Neuronal stem cell (in vitro differentiated cells): ENCODE results near the gene FBXL7.

ENCODE experiments used
- DNase-seq: peaks from one replicate; pipeline ENCODE4 v3.0.0-alpha.2; 2013; ENCODE audit warnings: low spot score
- H2AFZ ChIP-seq: one replicate; pipeline ENCODE4 v1.6.1; 2013; ENCODE audit warnings: mild to moderate bottlenecking, low read length, inconsistent platforms
- H2AK5ac ChIP-seq: 2 replicates; pipeline ENCODE4 v1.6.1; 2013; ENCODE audit warnings: low read depth, mild to moderate bottlenecking, inconsistent platforms, low read length, moderate library complexity, mixed read lengths
- H2BK120ac ChIP-seq: 2 replicates; pipeline ENCODE4 v1.6.1; 2013; ENCODE audit warnings: low read depth, mild to moderate bottlenecking, inconsistent platforms, low read length, moderate library complexity, mixed read lengths
- H2BK12ac ChIP-seq: one replicate; pipeline ENCODE4 v1.6.1; 2013; ENCODE audit warnings: low read length, inconsistent platforms
- H2BK15ac ChIP-seq: 2 replicates; pipeline ENCODE4 v1.6.1; 2013; ENCODE audit warnings: mild to moderate bottlenecking, low read length, inconsistent platforms, mixed read lengths
- H2BK5ac ChIP-seq: one replicate; pipeline ENCODE4 v1.6.1; 2013; ENCODE audit warnings: inconsistent platforms, mild to moderate bottlenecking, low read length, moderate library complexity
- H3K14ac ChIP-seq: one replicate; pipeline ENCODE4 v1.6.1; 2013; ENCODE audit warnings: low read length, inconsistent platforms
- H3K18ac ChIP-seq: 2 replicates; pipeline ENCODE4 v1.6.1; 2013; ENCODE audit warnings: low read length, inconsistent platforms
- H3K23ac ChIP-seq: 2 replicates; pipeline ENCODE4 v1.6.1; 2013; ENCODE audit warnings: low read depth, mild to moderate bottlenecking, mixed read lengths, low read length, inconsistent platforms; ENCODE audit not compliant: poor library complexity
- H3K27ac ChIP-seq: replicated peaks from 3 replicates; pipeline ENCODE4 v1.5.1; 2013; ENCODE audit warnings: low read length, inconsistent platforms
- H3K27me3 ChIP-seq, 3 experiments: 2 replicates each; pipeline ENCODE4 v1.6.1; 2013; ENCODE audit warnings: low read length in 3 of 3, mild to moderate bottlenecking in 2 of 3, inconsistent platforms in 1 of 3, low read depth in 1 of 3, mixed read lengths in 1 of 3, moderate library complexity in 1 of 3; ENCODE audit not compliant: control insufficient read depth in 3 of 3, insufficient read depth in 3 of 3
- H3K36me3 ChIP-seq, 2 donors: replicated peaks in 1 of 2; 2 replicates each; pipeline ENCODE4 v1.6.1; 2013; ENCODE audit warnings: low read length in 2 of 2; ENCODE audit not compliant: control insufficient read depth in 2 of 2, insufficient read depth in 2 of 2
- H3K4ac ChIP-seq: 2 replicates; pipeline ENCODE4 v1.6.1; 2013; ENCODE audit warnings: inconsistent platforms, mild to moderate bottlenecking, low read length, moderate library complexity
- H3K4me1 ChIP-seq, 2 donors: 1 replicate in 1 of 2; 2 replicates in 1 of 2; pipeline ENCODE4 v1.6.1; 2013; ENCODE audit warnings: low read length in 2 of 2, low read depth in 1 of 2; ENCODE audit not compliant: control insufficient read depth in 2 of 2, insufficient read depth in 1 of 2
- H3K4me2 ChIP-seq: one replicate; pipeline ENCODE4 v1.6.1; 2013; ENCODE audit warnings: mild to moderate bottlenecking, low read length, inconsistent platforms; ENCODE audit not compliant: insufficient read depth, poor library complexity, severe bottlenecking
- H3K4me3 ChIP-seq, 2 donors: 2 replicates each; pipeline ENCODE4 v1.5.1; 2013; ENCODE audit warnings: low read length in 2 of 2, mild to moderate bottlenecking in 2 of 2, inconsistent platforms in 1 of 2, moderate library complexity in 1 of 2
- H3K79me1 ChIP-seq: one replicate; pipeline ENCODE4 v1.6.1; 2013; ENCODE audit warnings: low read depth, mild to moderate bottlenecking, inconsistent platforms, low read length, moderate library complexity
- H3K9ac ChIP-seq: one replicate; pipeline ENCODE4 v1.6.1; 2013; ENCODE audit warnings: mild to moderate bottlenecking, low read depth, low read length, inconsistent platforms; ENCODE audit not compliant: poor library complexity
- H3K9me3 ChIP-seq, 2 donors: replicated peaks in 1 of 2; 2 replicates each; pipeline versions ENCODE3 to v1.6.1; 2013; ENCODE audit warnings: low read length in 2 of 2, mild to moderate bottlenecking in 2 of 2, inconsistent platforms in 1 of 2, low read depth in 1 of 2, mixed read lengths in 1 of 2, moderate library complexity in 1 of 2; ENCODE audit not compliant: control insufficient read depth in 2 of 2, insufficient read depth in 1 of 2
- H4K8ac ChIP-seq: one replicate; pipeline ENCODE4 v1.6.1; 2013; ENCODE audit warnings: low read depth, mild to moderate bottlenecking, inconsistent platforms, low read length, moderate library complexity
- H4K91ac ChIP-seq: one replicate; pipeline ENCODE4 v1.6.1; 2013; ENCODE audit warnings: low read length, low read depth, mild to moderate bottlenecking, inconsistent platforms; ENCODE audit not compliant: poor library complexity
- WGBS, 2 donors: extraction: QIAGEN DNeasy Blood & Tissue Kit; methylation state at CpG; one replicate each; pipeline ENCODE4 v1.1.7; 2013; ENCODE audit warnings: missing lambda C conversion rate in 2 of 2, mixed read lengths in 1 of 2; ENCODE audit not compliant: insufficient read length in 2 of 2, insufficient replicate concordance in 1 of 2; ENCODE audit errors: extremely low coverage in 2 of 2; 5-methylcytosine and 5-hydroxymethylcytosine counted together

The FBXL7 gene

GRCh38 chr5:15612915-15613635, 113.1 kb downstream of the FBXL7 start:
- H3K79me1 ChIP-seq = no peaks in the 10 kb centered on the region
- H3K9ac ChIP-seq = no peak overlapping the region
- H2BK120ac ChIP-seq = no peak overlapping the region
- H3K18ac ChIP-seq = no peak overlapping the region
- DNase-seq = no peak
- no peak overlapping the region for H3K4me3 ChIP-seq
- H3K4ac ChIP-seq = no peak overlapping the region
- no peaks in the 10 kb centered on the region for H3K36me3 ChIP-seq
- H3K27me3 ChIP-seq = no peaks in the 10 kb centered on the region
- no peak overlapping the region for H3K14ac ChIP-seq
- H2BK12ac ChIP-seq = no peak overlapping the region
- no peak overlapping the region for H2AFZ ChIP-seq
- H2AK5ac ChIP-seq = no peak overlapping the region
- H4K8ac ChIP-seq = no peak overlapping the region
- no peaks in the 10 kb centered on the region for H3K9me3 ChIP-seq
- H4K91ac ChIP-seq = no peak overlapping the region
- H2BK15ac ChIP-seq = no peak overlapping the region
- no peak overlapping the region for H3K4me2 ChIP-seq
- no peak overlapping the region for H3K23ac ChIP-seq
- WGBS, 2 donors = no CpG with 5 or more reads among the region's 1 CpG
- H3K27ac ChIP-seq = no peak overlapping the region
- H3K4me1 ChIP-seq = peaks cover 0 to 11% of the 10 kb centered on the region in 2 donors
- H2BK5ac ChIP-seq = no peak overlapping the region

GRCh38 chr5:15614679-15615078, 114.7 kb downstream of the FBXL7 start:
- Histone ChIP-seq H3K4ac (no peak overlapping the region), H3K18ac (no peak overlapping the region), H3K4me3 (no peak overlapping the region), H3K27me3 (no peaks in the 10 kb centered on the region), H2AFZ (no peak overlapping the region), H3K4me1 (peaks cover 0 to 9% of the 10 kb centered on the region in 2 donors), H2AK5ac (no peak overlapping the region), H4K8ac (no peak overlapping the region), H2BK12ac (no peak overlapping the region), H3K9ac (no peak overlapping the region), H3K23ac (no peak overlapping the region), H2BK120ac (no peak overlapping the region), H3K79me1 (no peaks in the 10 kb centered on the region), H3K36me3 (no peaks in the 10 kb centered on the region), H3K4me2 (no peak overlapping the region), H2BK15ac (no peak overlapping the region), H4K91ac (no peak overlapping the region), H3K9me3 (no peaks in the 10 kb centered on the region), H2BK5ac (no peak overlapping the region), H3K14ac (no peak overlapping the region), H3K27ac (no peak overlapping the region)
- no peak for DNase-seq
- no CpG with 5 or more reads among the region's 4 CpGs for WGBS, 2 donors

GRCh38 chr5:15615859-15616258, 115.9 kb downstream of the FBXL7 start:
- H4K8ac ChIP-seq = no peak overlapping the region
- no peak overlapping the region for H2BK15ac ChIP-seq
- H3K4me3 ChIP-seq = no peak overlapping the region
- H3K27me3 ChIP-seq = no peaks in the 10 kb centered on the region
- H2BK5ac ChIP-seq = no peak overlapping the region
- H3K4me1 ChIP-seq = peaks cover 0 to 3% of the 10 kb centered on the region in 2 donors
- H2BK12ac ChIP-seq = no peak overlapping the region
- no CpG with 5 or more reads among the region's 6 CpGs for WGBS, 2 donors
- H3K79me1 ChIP-seq = no peaks in the 10 kb centered on the region
- DNase-seq = no peak
- no peak overlapping the region for H2AK5ac ChIP-seq
- no peaks in the 10 kb centered on the region for H3K36me3 ChIP-seq
- H3K4me2 ChIP-seq = no peak overlapping the region
- no peak overlapping the region for H3K18ac ChIP-seq
- no peak overlapping the region for H2AFZ ChIP-seq
- H3K9me3 ChIP-seq = no peaks in the 10 kb centered on the region
- H3K4ac ChIP-seq = no peak overlapping the region
- H3K27ac ChIP-seq = no peak overlapping the region
- H3K23ac ChIP-seq = no peak overlapping the region
- H2BK120ac ChIP-seq = no peak overlapping the region
- no peak overlapping the region for H3K14ac ChIP-seq
- no peak overlapping the region for H3K9ac ChIP-seq
- H4K91ac ChIP-seq = no peak overlapping the region

GRCh38 chr5:15618938-15619337, 119.0 kb downstream of the FBXL7 start:
- H4K91ac ChIP-seq = no peak overlapping the region
- H3K23ac ChIP-seq = no peak overlapping the region
- H3K14ac ChIP-seq = no peak overlapping the region
- H2BK15ac ChIP-seq = no peak overlapping the region
- H2BK12ac ChIP-seq = no peak overlapping the region
- H3K4me2 ChIP-seq = no peak overlapping the region
- H3K9ac ChIP-seq = no peak overlapping the region
- no CpG with 5 or more reads among the region's 10 CpGs for WGBS, 2 donors
- no peaks in the 10 kb centered on the region for H3K9me3 ChIP-seq
- H3K4ac ChIP-seq = no peak overlapping the region
- DNase-seq = no peak
- H3K4me3 ChIP-seq = no peak overlapping the region
- no peak overlapping the region for H2AFZ ChIP-seq
- no peak overlapping the region for H3K27ac ChIP-seq
- H3K36me3 ChIP-seq = no peaks in the 10 kb centered on the region
- H2BK120ac ChIP-seq = no peak overlapping the region
- no peak overlapping the region for H2BK5ac ChIP-seq
- H2AK5ac ChIP-seq = no peak overlapping the region
- H3K18ac ChIP-seq = no peak overlapping the region
- H3K27me3 ChIP-seq = no peaks in the 10 kb centered on the region
- no peak overlapping the region for H4K8ac ChIP-seq
- no peaks in the 10 kb centered on the region for H3K79me1 ChIP-seq
- H3K4me1 ChIP-seq = no peaks in the 10 kb centered on the region
